Stomach (tissue), 8 donors: Measurements from ENCODE around the gene RPL13A. TPM values are rescaled to one million over a fixed set of nuclear protein-coding genes. Genes with fewer than 3 reads are reported as not detected.

ENCODE experiments used
- polyA plus RNA-seq, 3 donors: library from polyadenylated mRNA; stranded (reverse); fragments of 200-250 nt; gene quantifications; one replicate each; pipeline ENCODE4 v1.2.3, GENCODE V29; 2013
- small RNA-seq, 4 donors: library from RNA; depleted of rRNA; stranded (forward); fragments of <200 nt; gene quantifications; one replicate each; pipeline ENCODE3, GENCODE V24; 2016
- total RNA-seq, 5 donors: library from RNA; depleted of rRNA; stranded (reverse); fragments of >200 nt; gene quantifications; one replicate each; pipeline versions ENCODE4 v1.1.0 to v1.2.3, GENCODE V29; 2014 to 2016
- donor health status: healthy with polysubstance abuse.
- donor health status: Bipolar disorder and iron deficiency.
- donor health status: healthy.

RPL13A gene
- total and polyA plus RNA-seq, 8 donors = 2,540 to 5,817 (median 3,195) TPM

Small RNA genes within 50 kb of the gene (small RNA-seq; reads per million reads assigned to genes)
- gene COX6CP7 = 0 reads per million in 4 donors
- gene MIR150 = 80.6 to 236 (median 147) reads per million in 4 donors
- gene SNORD32A = 0 reads per million in 4 donors
- gene SNORD33 = 0 reads per million in 4 donors
- gene SNORD34 = 0 reads per million in 4 donors
- gene SNORD35A = 0 reads per million in 4 donors
- gene SNORD35B = 0 reads per million in 4 donors

Other genes starting within 250 kb of the RPL13A start
- gene SLC6A16, start 162.4 kb upstream of the RPL13A start, total RNA-seq = 1 to 10 TPM in 1 of 5 donors, under 1 TPM in 1, not detected in 3; 0.92 to 5.4 TPM
- 1 to 10 TPM in 2 of 3 donors, under 1 TPM in 1; 0.44 to 2.5 (median 1.2) TPM for gene SLC6A16, start 162.4 kb upstream of the RPL13A start, polyA plus RNA-seq
- gene CD37, start 152.2 kb upstream of the RPL13A start, total RNA-seq = 10 to 100 TPM in 1 of 5 donors, 1 to 10 TPM in 2, not detected in 2; 2.2 to 30.3 (median 5.1) TPM
- 10 to 100 TPM in 1 of 3 donors, 1 to 10 TPM in 2; 5.9 to 18.5 (median 6.7) TPM for gene CD37, start 152.2 kb upstream of the RPL13A start, polyA plus RNA-seq
- gene TEAD2, start 125.2 kb upstream of the RPL13A start, total RNA-seq = 10 to 100 TPM in 4 of 5 donors, 1 to 10 TPM in 1; 4.3 to 42.0 (median 17.8) TPM
- gene TEAD2, start 125.2 kb upstream of the RPL13A start, polyA plus RNA-seq = 10 to 100 TPM; 21.8 to 35.4 (median 26.6) TPM
- not detected for gene DKKL1, start 123.7 kb upstream of the RPL13A start, total RNA-seq
- gene DKKL1, start 123.7 kb upstream of the RPL13A start, polyA plus RNA-seq = under 1 TPM in 1 of 3 donors, not detected in 2; 0.35 TPM
- gene KASH5, start 99.4 kb upstream of the RPL13A start, total RNA-seq = under 1 TPM in 1 of 5 donors, not detected in 4; 0.37 TPM
- gene KASH5, start 99.4 kb upstream of the RPL13A start, polyA plus RNA-seq = under 1 TPM in 1 of 3 donors, not detected in 2; 0.20 TPM
- gene PTH2, start 64.2 kb upstream of the RPL13A start, total RNA-seq = not detected
- not detected for gene PTH2, start 64.2 kb upstream of the RPL13A start, polyA plus RNA-seq
- gene GFY, start 62.2 kb upstream of the RPL13A start, total RNA-seq = not detected
- not detected for gene GFY, start 62.2 kb upstream of the RPL13A start, polyA plus RNA-seq
- gene SLC17A7, start 46.1 kb upstream of the RPL13A start, total RNA-seq = 1 to 10 TPM in 3 of 5 donors, not detected in 2; 1.1 to 2.0 (median 1.8) TPM
- under 1 TPM; 0.25 to 0.76 (median 0.65) TPM for gene SLC17A7, start 46.1 kb upstream of the RPL13A start, polyA plus RNA-seq
- 100 to 1,000 TPM in 1 of 5 donors, 10 to 100 TPM in 4; 58.9 to 193 (median 70.7) TPM for gene PIH1D1, start 35.8 kb upstream of the RPL13A start, total RNA-seq
- gene PIH1D1, start 35.8 kb upstream of the RPL13A start, polyA plus RNA-seq = 100 to 1,000 TPM in 2 of 3 donors, 10 to 100 TPM in 1; 94.5 to 110 (median 108) TPM
- 100 to 1,000 TPM in 1 of 5 donors, 10 to 100 TPM in 4; 27.9 to 198 (median 42.6) TPM for gene ALDH16A1, start 34.4 kb upstream of the RPL13A start, total RNA-seq
- gene ALDH16A1, start 34.4 kb upstream of the RPL13A start, polyA plus RNA-seq = 10 to 100 TPM; 32.2 to 43.1 (median 42.5) TPM
- gene FLT3LG, start 13.4 kb upstream of the RPL13A start, total RNA-seq = 1 to 10 TPM in 2 of 5 donors, not detected in 3; 1.3 to 8.3 TPM
- 10 to 100 TPM; 11.0 to 14.5 (median 11.8) TPM for gene FLT3LG, start 13.4 kb upstream of the RPL13A start, polyA plus RNA-seq
- 1,000 to 10,000 TPM in 4 of 5 donors, 100 to 1,000 TPM in 1; 581 to 4,374 (median 2,993) TPM for gene RPS11, start 8.8 kb downstream of the RPL13A start, total RNA-seq
- 1,000 to 10,000 TPM; 5,306 to 7,461 (median 5,501) TPM for gene RPS11, start 8.8 kb downstream of the RPL13A start, polyA plus RNA-seq
- gene FCGRT, start 25.1 kb downstream of the RPL13A start, total RNA-seq = 100 to 1,000 TPM in 4 of 5 donors, 10 to 100 TPM in 1; 90.2 to 634 (median 183) TPM
- gene FCGRT, start 25.1 kb downstream of the RPL13A start, polyA plus RNA-seq = 10 to 100 TPM; 79.0 to 94.8 (median 92.0) TPM
- 100 to 1,000 TPM in 1 of 5 donors, 10 to 100 TPM in 2, 1 to 10 TPM in 1, not detected in 1; 3.1 to 553 (median 18.1) TPM for gene RCN3, start 40.4 kb downstream of the RPL13A start, total RNA-seq
- gene RCN3, start 40.4 kb downstream of the RPL13A start, polyA plus RNA-seq = 10 to 100 TPM in 2 of 3 donors, 1 to 10 TPM in 1; 9.9 to 17.6 (median 10.1) TPM
- 100 to 1,000 TPM in 1 of 5 donors, 10 to 100 TPM in 4; 18.1 to 354 (median 70.5) TPM for gene NOSIP, start 92.9 kb downstream of the RPL13A start, total RNA-seq
- gene NOSIP, start 92.9 kb downstream of the RPL13A start, polyA plus RNA-seq = 100 to 1,000 TPM in 2 of 3 donors, 10 to 100 TPM in 1; 94.6 to 154 (median 113) TPM
- gene PRRG2, start 93.7 kb downstream of the RPL13A start, total RNA-seq = 10 to 100 TPM in 1 of 5 donors, 1 to 10 TPM in 2, not detected in 2; 5.9 to 12.5 (median 10.0) TPM
- 10 to 100 TPM in 1 of 3 donors, 1 to 10 TPM in 2; 8.6 to 14.7 (median 9.0) TPM for gene PRRG2, start 93.7 kb downstream of the RPL13A start, polyA plus RNA-seq
- gene PRR12, start 103.6 kb downstream of the RPL13A start, total RNA-seq = 10 to 100 TPM in 3 of 5 donors, 1 to 10 TPM in 2; 4.6 to 88.3 (median 13.9) TPM
- gene PRR12, start 103.6 kb downstream of the RPL13A start, polyA plus RNA-seq = 10 to 100 TPM in 1 of 3 donors, 1 to 10 TPM in 2; 3.1 to 16.7 (median 5.6) TPM
- gene RRAS, start 152.5 kb downstream of the RPL13A start, total RNA-seq = 100 to 1,000 TPM in 1 of 5 donors, 10 to 100 TPM in 3, 1 to 10 TPM in 1; 7.7 to 138 (median 63.9) TPM
- gene RRAS, start 152.5 kb downstream of the RPL13A start, polyA plus RNA-seq = 100 to 1,000 TPM; 126 to 145 (median 130) TPM
- gene SCAF1, start 154.6 kb downstream of the RPL13A start, total RNA-seq = 10 to 100 TPM in 4 of 5 donors, 1 to 10 TPM in 1; 8.3 to 41.7 (median 19.8) TPM
- 10 to 100 TPM in 2 of 3 donors, 1 to 10 TPM in 1; 8.9 to 19.7 (median 12.1) TPM for gene SCAF1, start 154.6 kb downstream of the RPL13A start, polyA plus RNA-seq
- gene IRF3, start 178.2 kb downstream of the RPL13A start, total RNA-seq = 100 to 1,000 TPM in 4 of 5 donors, 10 to 100 TPM in 1; 28.3 to 380 (median 104) TPM
- gene IRF3, start 178.2 kb downstream of the RPL13A start, polyA plus RNA-seq = 100 to 1,000 TPM; 104 to 148 (median 114) TPM
- gene BCL2L12, start 178.3 kb downstream of the RPL13A start, total RNA-seq = 10 to 100 TPM in 1 of 5 donors, 1 to 10 TPM in 4; 2.3 to 10.7 (median 7.5) TPM
- 10 to 100 TPM; 12.8 to 23.3 (median 22.4) TPM for gene BCL2L12, start 178.3 kb downstream of the RPL13A start, polyA plus RNA-seq
- gene PRMT1, start 189.7 kb downstream of the RPL13A start, total RNA-seq = 100 to 1,000 TPM in 3 of 5 donors, 10 to 100 TPM in 2; 53.3 to 131 (median 104) TPM
- 100 to 1,000 TPM; 102 to 111 (median 111) TPM for gene PRMT1, start 189.7 kb downstream of the RPL13A start, polyA plus RNA-seq
- 1 to 10 TPM in 2 of 5 donors, not detected in 3; 1.1 to 1.7 TPM for gene ADM5, start 202.0 kb downstream of the RPL13A start, total RNA-seq
- 1 to 10 TPM in 1 of 3 donors, under 1 TPM in 2; 0.61 to 2.5 (median 1.00) TPM for gene ADM5, start 202.0 kb downstream of the RPL13A start, polyA plus RNA-seq
- 10 to 100 TPM in 1 of 5 donors, 1 to 10 TPM in 2, not detected in 2; 1.8 to 35.6 (median 3.0) TPM for gene CPT1C, start 203.5 kb downstream of the RPL13A start, total RNA-seq
- 10 to 100 TPM in 1 of 3 donors, 1 to 10 TPM in 2; 2.4 to 11.0 (median 3.1) TPM for gene CPT1C, start 203.5 kb downstream of the RPL13A start, polyA plus RNA-seq